ENCODE data around the gene HPRT1.

The HPRT1 gene

DNA sequence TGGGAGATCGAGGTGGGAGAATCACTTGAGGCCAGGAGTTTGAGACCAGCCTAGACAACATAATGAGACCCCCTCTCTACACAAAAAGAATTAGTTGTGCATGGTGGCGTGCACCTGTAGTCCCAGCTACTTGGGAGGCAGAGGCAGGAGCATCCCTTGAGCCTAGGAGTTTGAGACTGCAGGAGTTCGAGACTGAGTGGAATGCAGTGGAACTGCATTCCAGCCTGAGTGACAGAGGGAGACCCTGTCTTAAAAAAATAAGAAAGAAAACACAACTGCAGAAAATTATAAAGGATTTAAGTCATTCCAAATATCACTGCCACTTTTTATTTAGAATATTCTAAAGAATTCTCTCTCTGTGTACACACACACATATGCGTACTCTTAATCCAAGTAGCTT is 18.4 kb downstream of the HPRT1 start:
- DNase-seq = no peak

- no peak for DNase-seq
Observed at GRCh38 chrX:134480061-134480460, 20.1 kb downstream of the HPRT1 start.

DNA sequence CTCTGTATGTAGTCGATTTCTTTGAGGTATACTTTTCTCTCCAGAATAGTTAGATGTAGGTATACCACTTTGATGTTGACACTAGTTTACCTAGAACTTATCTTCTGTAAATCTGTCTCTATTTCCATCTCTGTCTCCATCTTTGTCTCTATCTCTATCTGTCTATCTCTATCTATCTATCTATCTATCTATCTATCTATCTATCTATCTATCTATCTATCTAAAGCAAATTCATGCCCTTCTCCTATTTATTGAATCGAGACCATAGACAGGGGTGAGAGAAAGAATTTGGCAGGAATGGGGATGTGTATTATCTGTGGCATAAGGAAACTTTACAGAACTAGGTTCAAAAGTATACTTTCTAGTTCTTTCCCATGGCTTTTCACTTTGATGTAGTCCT is 21.4 kb downstream of the HPRT1 start:
- DNase-seq = no peak

- no peak for DNase-seq
Observed at GRCh38 chrX:134482371-134482770, 22.4 kb downstream of the HPRT1 start.

DNA sequence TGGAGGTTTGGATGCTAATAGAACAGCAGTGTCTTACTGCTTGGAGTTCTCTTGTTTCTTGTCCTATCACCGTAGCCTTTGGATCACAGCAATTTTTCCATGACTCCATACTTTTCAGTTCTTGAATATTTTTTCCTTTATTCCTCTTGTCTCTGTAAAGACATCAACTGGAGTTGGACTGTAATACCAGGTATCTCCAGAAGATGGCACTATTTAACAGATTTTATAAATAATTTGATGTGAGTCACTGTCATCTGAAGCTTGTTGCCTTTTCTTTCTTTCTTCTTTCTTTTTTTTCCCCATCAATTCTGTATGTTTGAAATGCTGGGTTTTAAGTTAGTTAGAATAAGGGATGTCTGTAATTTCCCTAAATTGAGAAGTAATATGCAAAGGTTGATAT is 24.1 kb downstream of the HPRT1 start:
- no peak for DNase-seq

GRCh38 chrX:134501941-134502340 is 42.0 kb downstream of the HPRT1 start:
- no peak for DNase-seq

DNA sequence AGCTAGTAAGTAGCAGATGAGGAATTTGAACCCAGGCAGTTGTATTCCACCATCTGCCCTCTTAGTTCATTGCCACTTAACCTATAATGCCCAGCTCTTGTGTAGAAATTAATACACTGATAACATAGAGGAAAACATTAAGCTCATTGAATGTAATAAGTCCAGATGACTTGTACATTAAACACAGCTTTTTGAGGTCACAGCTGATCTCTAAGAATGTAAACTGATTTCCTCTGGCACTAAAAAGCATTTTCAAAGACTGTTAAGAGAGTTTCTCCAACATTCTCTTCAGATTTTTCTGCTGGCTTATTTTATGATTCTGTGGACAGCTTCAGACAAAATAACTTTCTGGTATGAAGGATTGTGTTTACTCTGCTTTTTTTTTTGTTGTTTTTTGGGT is 42.7 kb downstream of the HPRT1 start:
- no peak for DNase-seq

DNA sequence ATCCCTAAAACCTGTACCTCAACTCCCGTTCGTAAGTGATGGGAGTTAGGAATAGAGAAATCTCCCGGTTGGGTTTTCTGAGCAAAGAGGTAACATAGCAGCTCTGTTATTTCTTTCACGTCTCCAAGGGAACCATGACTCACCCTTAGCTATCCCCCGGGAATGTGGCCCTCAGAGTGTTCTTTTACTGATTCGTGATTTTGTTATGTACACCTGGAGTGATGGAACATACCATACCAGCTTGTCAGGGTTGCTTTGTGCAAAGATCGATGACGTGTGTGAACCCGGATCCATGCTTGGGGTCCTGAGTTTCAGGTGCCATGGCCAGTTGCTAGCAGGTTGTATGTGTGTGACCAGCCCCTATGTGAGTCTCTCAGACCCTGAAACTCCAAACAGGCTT is 52.6 kb downstream of the HPRT1 start:
- DNase-seq = no peak

DNA sequence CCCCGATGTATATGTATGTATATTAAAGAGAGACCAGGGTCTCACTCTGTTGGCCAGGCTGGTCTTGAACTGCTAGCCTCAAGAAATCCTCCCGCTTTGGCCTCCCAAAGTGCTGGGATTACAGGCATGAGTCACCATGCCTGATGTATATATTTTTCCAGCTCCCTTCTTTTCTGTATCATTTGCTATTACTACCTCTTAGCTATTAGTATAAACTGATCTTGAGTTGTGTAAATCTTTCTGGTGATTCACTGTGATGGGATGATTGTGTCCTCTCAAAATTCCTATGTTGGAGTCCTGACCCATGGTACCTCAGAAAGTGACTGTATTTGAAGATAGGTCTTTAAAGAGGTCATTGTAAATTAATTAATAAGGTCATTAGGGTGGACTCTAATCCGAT is 53.1 kb downstream of the HPRT1 start:
- DNase-seq = no peak

DNA sequence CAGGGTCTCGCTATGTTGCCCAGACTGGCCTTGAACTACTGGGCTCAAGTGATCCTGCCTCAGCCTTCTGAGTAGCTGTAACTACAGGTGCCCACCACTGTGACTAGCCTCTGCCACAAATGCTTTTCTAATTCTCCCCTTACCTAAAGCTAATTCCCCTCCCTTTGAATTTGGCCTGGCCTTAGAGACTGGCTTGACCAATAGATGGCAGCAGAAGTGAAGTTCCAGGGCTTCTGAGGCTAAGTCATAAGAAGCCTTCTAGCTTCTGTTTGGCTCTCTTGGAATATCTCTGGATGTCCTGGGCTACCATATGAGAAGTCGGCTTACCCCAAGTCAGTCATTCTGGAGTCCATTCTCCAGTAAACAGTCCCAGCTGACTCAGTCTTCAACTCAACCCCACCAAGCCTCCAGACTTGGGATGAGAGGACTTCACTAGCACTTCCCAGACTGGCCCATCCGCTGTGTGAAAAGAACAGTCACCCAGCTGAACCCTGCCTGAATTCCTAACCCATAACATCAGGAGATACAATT is 61.0 kb downstream of the HPRT1 start:
- DNase-seq = no peak

- no peak for DNase-seq
Observed at GRCh38 chrX:134524181-134524580, 64.2 kb downstream of the HPRT1 start.

- no peak for DNase-seq
Observed at GRCh38 chrX:134525086-134525792, 65.3 kb downstream of the HPRT1 start.

GRCh38 chrX:134526399-134526798 is 66.4 kb downstream of the HPRT1 start:
- DNase-seq = no peak

GRCh38 chrX:134528960-134529359 is 69.0 kb downstream of the HPRT1 start:
- DNase-seq = no peak

DNA sequence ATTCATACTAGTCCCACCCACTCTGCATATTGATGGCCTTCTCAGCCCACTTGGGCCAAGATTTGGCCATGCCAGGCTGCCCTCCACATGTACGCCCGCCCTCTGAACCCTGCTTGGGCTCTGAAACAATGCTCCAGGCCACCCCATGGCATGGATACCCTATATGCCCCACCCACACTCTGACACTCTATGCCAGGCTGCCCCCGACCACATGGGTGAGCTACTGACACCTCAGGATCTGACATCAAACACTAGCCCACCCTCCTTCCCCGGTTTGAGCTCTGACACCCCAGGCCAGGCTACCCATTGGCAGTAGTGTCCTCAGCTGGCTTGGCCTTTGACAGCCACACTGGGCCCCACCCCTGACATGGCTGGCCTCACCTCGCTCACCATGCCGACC is 69.5 kb downstream of the HPRT1 start:
- DNase-seq = no peak

DNA sequence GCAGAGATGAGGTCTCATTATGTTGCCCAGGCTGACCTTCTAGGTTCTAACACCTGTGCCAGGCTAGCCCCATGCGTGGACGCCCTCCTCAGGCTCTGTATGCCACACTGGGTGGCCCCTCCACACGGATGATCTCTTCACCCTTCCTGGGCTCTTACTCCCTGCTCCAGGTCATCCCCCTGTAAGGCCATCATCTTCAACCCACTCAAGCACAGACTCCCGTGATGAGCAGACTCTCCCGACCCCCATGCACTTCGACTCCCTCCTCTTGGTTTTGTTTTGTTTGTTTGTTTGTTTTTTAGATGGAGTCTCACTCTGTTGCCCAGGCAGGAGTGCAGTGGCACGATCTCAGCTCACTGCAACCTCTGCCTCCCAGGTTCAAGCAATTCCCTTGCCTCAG is 70.9 kb downstream of the HPRT1 start:
- DNase-seq = no peak

DNA sequence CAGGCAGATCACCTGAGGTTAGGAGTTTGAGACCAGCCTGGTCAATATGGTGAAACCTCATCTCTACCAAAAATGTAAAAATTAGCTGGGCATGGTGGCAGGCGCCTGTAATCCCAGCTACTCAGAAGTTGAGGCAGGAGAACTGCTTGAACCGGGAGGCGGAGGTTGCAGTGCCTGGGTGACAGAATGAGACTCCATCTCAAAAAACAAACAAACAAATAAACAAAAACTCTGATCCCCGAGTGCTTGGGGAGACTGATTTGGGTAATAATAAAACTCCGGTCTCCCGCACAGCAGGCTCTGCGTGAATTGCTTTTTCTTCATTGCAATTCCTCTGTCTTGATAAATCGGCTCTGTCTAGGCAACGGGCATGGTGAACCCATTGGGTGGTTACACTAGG is 73.4 kb downstream of the HPRT1 start:
- no peak for DNase-seq

GRCh38 chrX:134533952-134534351 is 74.0 kb downstream of the HPRT1 start:
- DNase-seq = no peak

GRCh38 chrX:134537179-134537955 is 77.4 kb downstream of the HPRT1 start:
- no peak for DNase-seq

DNA sequence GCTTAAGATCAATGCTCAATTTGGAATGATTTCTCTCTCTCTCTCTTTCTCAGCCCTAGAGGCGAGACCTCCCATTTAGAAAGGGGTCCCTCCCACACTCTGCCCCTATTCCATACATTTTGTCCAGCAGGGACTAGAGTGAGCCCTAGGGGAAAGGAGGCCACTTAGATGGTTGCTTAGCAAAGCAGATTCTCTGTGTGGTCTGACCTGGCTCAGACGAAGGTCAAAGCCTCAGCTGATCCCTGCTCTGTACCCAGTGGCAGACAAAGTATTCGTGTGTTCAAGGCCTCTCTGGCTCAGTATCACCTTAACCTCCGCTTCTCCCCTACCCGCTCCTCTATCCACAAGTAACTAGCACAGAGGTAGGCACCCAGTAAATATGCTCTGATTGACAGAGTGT is 78.4 kb downstream of the HPRT1 start:
- DNase-seq = no peak

DNA sequence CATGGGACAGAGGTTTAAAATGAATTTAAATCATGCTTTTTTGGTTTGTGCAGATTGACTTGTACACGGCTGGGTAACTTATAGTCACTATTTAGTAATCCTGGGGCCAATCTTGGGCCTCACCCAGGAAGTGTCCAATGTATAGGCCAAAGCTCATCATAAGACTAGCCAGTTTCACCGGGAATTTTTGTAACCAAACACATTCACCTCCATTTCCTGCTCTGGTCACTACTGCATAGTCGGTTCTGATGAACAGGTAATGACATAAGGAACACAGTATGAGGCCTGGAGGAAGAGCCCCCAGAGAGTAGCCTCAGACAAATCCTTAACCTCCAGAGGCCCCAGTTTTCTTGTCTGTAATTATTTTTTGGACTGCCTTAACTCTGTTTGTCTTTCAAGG is 81.9 kb downstream of the HPRT1 start:
- DNase-seq = no peak

DNA sequence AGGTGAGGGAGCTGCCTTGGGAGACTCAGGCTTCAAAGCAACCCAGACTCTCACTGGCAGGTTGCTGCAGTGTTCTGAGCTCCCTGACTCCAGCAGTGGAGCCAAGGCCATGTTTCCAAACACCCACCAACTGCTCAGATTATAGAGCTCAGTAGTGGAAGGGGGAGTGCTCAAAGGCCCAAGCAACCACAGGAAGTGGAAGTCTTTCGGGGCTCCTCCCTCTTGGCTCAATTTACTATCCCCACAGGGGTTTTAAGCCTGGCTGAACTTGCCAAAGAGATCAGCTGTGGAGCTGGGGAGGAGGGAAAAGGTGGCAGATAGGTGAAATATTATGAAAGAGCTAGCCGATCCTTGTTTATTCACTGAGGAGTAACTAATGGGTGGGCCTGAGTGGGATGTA is 82.5 kb downstream of the HPRT1 start:
- no peak for DNase-seq

DNA sequence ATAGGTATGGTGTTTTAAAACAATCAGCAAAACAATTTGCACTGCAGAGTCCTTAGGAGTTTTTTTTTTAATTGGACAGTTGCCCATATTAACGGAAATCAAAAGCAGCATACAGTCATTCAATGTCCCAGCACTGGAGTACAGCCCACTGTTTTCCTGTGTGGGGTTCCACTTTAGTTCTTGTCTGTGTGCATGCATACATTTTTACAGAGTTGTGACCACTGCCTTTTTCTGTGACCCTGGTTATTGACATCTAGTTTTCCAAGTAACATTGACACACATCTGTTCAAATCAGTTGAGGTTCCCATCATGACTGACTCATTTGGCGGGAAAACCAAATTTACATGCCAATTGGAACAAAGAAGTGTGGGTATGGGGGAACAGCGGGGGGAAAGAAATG is 83.3 kb downstream of the HPRT1 start:
- no peak for DNase-seq

- DNase-seq = no peak
Observed at GRCh38 chrX:134544135-134544512, 84.2 kb downstream of the HPRT1 start.
